ENCODE measurements around the gene LATS2.

Gene LATS2
- long read RNA-seq, partial matches to known transcripts: 3 of 3 reads
- long read RNA-seq, other reads (novel, unspliced or antisense): 0 of 3 reads

- H3K4me3 ChIP-seq (replicated peaks; ENCODE audit: insufficient read depth, low read length): peak within 1 kb of the TSS; percentile 74
- TF ChIP-seq POLR2AphosphoS5 (IDR thresholded peaks at IDR 0.05; ENCODE audit: low read depth) (peak; percentile 59), SPI1 (IDR thresholded peaks at IDR 0.05; ENCODE audit: borderline replicate concordance, low read depth) (no peak), GABPA (IDR thresholded peaks at IDR 0.05; ENCODE audit: low read depth) (no peak), REST (IDR thresholded peaks at IDR 0.05; ENCODE audit: insufficient replicate concordance, low read depth) (peak; percentile 4)
- TF ChIP-seq, protein P1, sequence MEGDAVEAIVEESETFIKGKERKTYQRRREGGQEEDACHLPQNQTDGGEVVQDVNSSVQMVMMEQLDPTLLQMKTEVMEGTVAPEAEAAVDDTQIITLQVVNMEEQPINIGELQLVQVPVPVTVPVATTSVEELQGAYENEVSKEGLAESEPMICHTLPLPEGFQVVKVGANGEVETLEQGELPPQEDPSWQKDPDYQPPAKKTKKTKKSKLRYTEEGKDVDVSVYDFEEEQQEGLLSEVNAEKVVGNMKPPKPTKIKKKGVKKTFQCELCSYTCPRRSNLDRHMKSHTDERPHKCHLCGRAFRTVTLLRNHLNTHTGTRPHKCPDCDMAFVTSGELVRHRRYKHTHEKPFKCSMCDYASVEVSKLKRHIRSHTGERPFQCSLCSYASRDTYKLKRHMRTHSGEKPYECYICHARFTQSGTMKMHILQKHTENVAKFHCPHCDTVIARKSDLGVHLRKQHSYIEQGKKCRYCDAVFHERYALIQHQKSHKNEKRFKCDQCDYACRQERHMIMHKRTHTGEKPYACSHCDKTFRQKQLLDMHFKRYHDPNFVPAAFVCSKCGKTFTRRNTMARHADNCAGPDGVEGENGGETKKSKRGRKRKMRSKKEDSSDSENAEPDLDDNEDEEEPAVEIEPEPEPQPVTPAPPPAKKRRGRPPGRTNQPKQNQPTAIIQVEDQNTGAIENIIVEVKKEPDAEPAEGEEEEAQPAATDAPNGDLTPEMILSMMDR (IDR thresholded peaks at IDR 0.05; ENCODE audit: insufficient read depth, low read length): no peak
- no peaks in the 10 kb centered on the region for H3K27me3 ChIP-seq (ENCODE audit: insufficient read depth, poor library complexity, severe bottlenecking)
- peak within 1 kb of the TSS; percentile 79 for H3K27ac ChIP-seq (replicated peaks)
- DNase-seq (ENCODE audit: low read depth in 1 of 2, low spot score in 1 of 2): peak; percentile 70 to 88
These were observed at the start of gene LATS2 for GRCh38 chr13:21061029-21061763. TSS of gene LATS2 (minus strand) at chr13:21061586. CDS start at chr13:21046026, 15,560 bp downstream.

- TF ChIP-seq GABPA (IDR thresholded peaks at IDR 0.05; ENCODE audit: low read depth) (no peak), REST (IDR thresholded peaks at IDR 0.05; ENCODE audit: insufficient replicate concordance, low read depth) (no peak), POLR2AphosphoS5 (IDR thresholded peaks at IDR 0.05; ENCODE audit: low read depth) (no peak), SPI1 (IDR thresholded peaks at IDR 0.05; ENCODE audit: borderline replicate concordance, low read depth) (no peak)
- TF ChIP-seq, protein P1 (IDR thresholded peaks at IDR 0.05; ENCODE audit: insufficient read depth, low read length): no peak
- no peaks in the 10 kb centered on the region for H3K27me3 ChIP-seq (ENCODE audit: insufficient read depth, poor library complexity, severe bottlenecking)
- H3K27ac ChIP-seq (replicated peaks): no peak overlapping the region
- no peak for DNase-seq (ENCODE audit: low read depth in 1 of 2, low spot score in 1 of 2)
- no peak overlapping the region for H3K4me3 ChIP-seq (replicated peaks; ENCODE audit: insufficient read depth, low read length)
These were observed 47.8 kb upstream of the LATS2 start for GRCh38 chr13:21109168-21109567.

DNA sequence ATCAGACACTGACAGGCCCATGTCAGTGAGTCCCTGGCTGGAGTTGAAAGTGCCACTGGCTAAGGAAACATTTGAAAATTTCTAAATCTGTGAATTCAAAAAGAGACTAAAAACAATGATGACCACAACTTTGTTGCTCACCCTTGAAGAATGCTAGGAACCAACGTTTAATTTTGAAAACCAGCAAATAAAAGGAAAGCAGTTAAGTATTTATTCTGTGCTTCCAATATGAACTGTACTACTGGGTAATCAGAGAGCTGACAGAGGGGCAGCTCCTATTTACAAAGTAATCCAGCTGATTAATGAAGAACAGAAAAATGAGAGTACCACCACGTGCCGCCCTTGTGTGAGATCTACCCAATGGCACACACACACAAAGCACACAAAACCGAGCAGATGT is 44.7 kb upstream of the LATS2 start:
- Histone ChIP-seq H3K4me3 (replicated peaks; ENCODE audit: insufficient read depth, low read length) (no peak overlapping the region), H3K27me3 (ENCODE audit: insufficient read depth, poor library complexity, severe bottlenecking) (no peaks in the 10 kb centered on the region), H3K27ac (replicated peaks) (no peak overlapping the region)
- no peak for TF ChIP-seq REST (IDR thresholded peaks at IDR 0.05; ENCODE audit: insufficient replicate concordance, low read depth)
- no peak for TF ChIP-seq GABPA (IDR thresholded peaks at IDR 0.05; ENCODE audit: low read depth)
- no peak for TF ChIP-seq SPI1 (IDR thresholded peaks at IDR 0.05; ENCODE audit: borderline replicate concordance, low read depth)
- no peak for TF ChIP-seq POLR2AphosphoS5 (IDR thresholded peaks at IDR 0.05; ENCODE audit: low read depth)
- TF ChIP-seq, protein P1 (IDR thresholded peaks at IDR 0.05; ENCODE audit: insufficient read depth, low read length): no peak
- no peak for DNase-seq (ENCODE audit: low read depth in 1 of 2, low spot score in 1 of 2)
